Natural killer cell (primary cell): ENCODE measurements around the gene CREBBP. TPM values are rescaled to one million over a fixed set of nuclear protein-coding genes. Genes with fewer than 3 reads are reported as not detected.

Source experiments
- ATAC-seq, 3 donors: fragments of 150-1000 bp in 2 of 3; fragments of 200-7000 bp in 1 of 3; cut with Tn5 transposase; 1 replicate in 1 of 3; 2 replicates in 2 of 3; pipeline ENCODE4 v1.10.0; 2021; ENCODE audit warnings: mild to moderate bottlenecking in 2 of 3, moderate library complexity in 2 of 3
- DNase-seq, 2 donors: peaks; one replicate each; pipeline versions ENCODE4 v3.0.0 to v3.0.0-alpha.2; 2013 to 2021; ENCODE audit warnings: mixed read lengths in 1 of 2
- H3K27ac ChIP-seq: one replicate; pipeline ENCODE4 v1.5.1; 2013; ENCODE audit warnings: mild to moderate bottlenecking, low read length
- H3K27me3 ChIP-seq: one replicate; pipeline ENCODE4 v1.6.1; 2013; ENCODE audit warnings: low read length; ENCODE audit not compliant: control insufficient read depth, insufficient read depth
- H3K36me3 ChIP-seq: one replicate; pipeline ENCODE4 v1.6.1; 2013; ENCODE audit warnings: low read length; ENCODE audit not compliant: control insufficient read depth, insufficient read depth
- H3K4me1 ChIP-seq: one replicate; pipeline ENCODE4 v1.6.1; 2013; ENCODE audit warnings: low read length; ENCODE audit not compliant: control insufficient read depth, insufficient read depth
- H3K4me3 ChIP-seq: one replicate; pipeline ENCODE4 v1.5.1; 2013; ENCODE audit warnings: low read length
- H3K9me3 ChIP-seq: one replicate; pipeline ENCODE4 v1.6.1; 2013; ENCODE audit warnings: low read length; ENCODE audit not compliant: control insufficient read depth, insufficient read depth
- H3K27ac Mint-ChIP-seq, 2 donors: one replicate each; pipeline ENCODE4 v1.8.0; 2022; ENCODE audit warnings: mild to moderate bottlenecking in 2 of 2, mixed read lengths in 2 of 2, moderate library complexity in 1 of 2
- H3K27me3 Mint-ChIP-seq, 2 donors: one replicate each; pipeline ENCODE4 v1.8.0; 2022; ENCODE audit warnings: low read depth in 2 of 2, mixed read lengths in 2 of 2
- H3K36me3 Mint-ChIP-seq: one replicate; pipeline ENCODE4 v1.8.0; 2022; ENCODE audit warnings: mixed read lengths
- H3K4me1 Mint-ChIP-seq, 2 donors: one replicate each; pipeline ENCODE4 v1.8.0; 2022; ENCODE audit warnings: mixed read lengths in 2 of 2
- H3K4me3 Mint-ChIP-seq: one replicate; pipeline ENCODE4 v1.8.0; 2022; ENCODE audit warnings: mild to moderate bottlenecking, moderate library complexity, mixed read lengths
- H3K9me3 Mint-ChIP-seq, 2 donors: one replicate each; pipeline ENCODE4 v1.8.0; 2022; ENCODE audit warnings: mixed read lengths in 2 of 2
- CTCF ChIP-seq: fragments of 200-600 bp; IDR thresholded peaks from one replicate; pipeline ENCODE4 v1.8.0; 2022; ENCODE audit warnings: antibody characterized with exemption
- WGBS: methylation state at CpG from one replicate; pipeline ENCODE4 v1.1.7; 2013; ENCODE audit warnings: missing lambda C conversion rate; ENCODE audit not compliant: insufficient coverage; 5-methylcytosine and 5-hydroxymethylcytosine counted together
- intact Hi-C: fragments of 100-400 bp; cut with micrococcal nuclease; formaldehyde crosslinking; loops from one replicate; pipeline ENCODE4 v1.14.2; 2022
- total RNA-seq, 4 donors: library from RNA; stranded (reverse); fragments of 120-200 nt in 1 of 4; gene quantifications; one replicate each; pipeline versions ENCODE4 v1.2.3 to v1.2.4, GENCODE V29; 2013 to 2022

CREBBP gene
- total RNA-seq, 3 donors from 2014 or later (not counting 1 experiment from before 2014, with no cell fraction given), result 197 to 234 (median 224) TPM

- DNase-seq (no peak), ATAC-seq (no peak)
- Histone ChIP-seq H3K4me1 (peaks cover 15% of the 10 kb centered on the region), H3K4me3 (no peak overlapping the region), H3K9me3 (no peaks in the 10 kb centered on the region), H3K27me3 (no peaks in the 10 kb centered on the region), H3K36me3 (peaks cover 9% of the 10 kb centered on the region), H3K27ac (no peak overlapping the region)
- TF ChIP-seq CTCF, result no peak
- Mint-ChIP-seq H3K4me1 (peaks cover 57 to 75% of the 10 kb centered on the region in 2 donors), H3K9me3 (no peaks in the 10 kb centered on the region), H3K27ac (no peak overlapping the region), H3K27me3 (no peaks in the 10 kb centered on the region), H3K4me3 (no peak overlapping the region), H3K36me3 (no peaks in the 10 kb centered on the region)
- intact Hi-C loops, result no loop called here
- 79% methylated on average over 2 of the region's 3 CpGs for WGBS
These were observed 37.5 kb downstream of the CREBBP start for GRCh38 chr16:3842994-3843393.

GRCh38 chr16:3841729-3842508 is 38.6 kb downstream of the CREBBP start:
- peak in 1 of 3 donors; percentile 41 for ATAC-seq
- Mint-ChIP-seq H3K9me3 (no peaks in the 10 kb centered on the region), H3K36me3 (no peaks in the 10 kb centered on the region), H3K4me1 (peaks cover 51 to 68% of the 10 kb centered on the region in 2 donors), H3K27ac (peak overlapping the region; percentile 17 to 69), H3K27me3 (no peaks in the 10 kb centered on the region), H3K4me3 (peak overlapping the region; percentile 60)
- WGBS, result 45% methylated on average over 7 of the region's 10 CpGs
- Histone ChIP-seq H3K27ac (no peak overlapping the region), H3K27me3 (no peaks in the 10 kb centered on the region), H3K4me3 (no peak overlapping the region), H3K36me3 (peaks cover 5% of the 10 kb centered on the region), H3K9me3 (no peaks in the 10 kb centered on the region), H3K4me1 (peaks cover 18% of the 10 kb centered on the region)
- no peak for TF ChIP-seq CTCF
- no peak for DNase-seq
- intact Hi-C loops, result no loop called here

- H3K4me1 ChIP-seq, result peaks cover 18% of the 10 kb centered on the region
- H3K36me3 Mint-ChIP-seq, result no peaks in the 10 kb centered on the region
- peaks cover 44 to 49% of the 10 kb centered on the region in 2 donors for H3K4me1 Mint-ChIP-seq
- no peak overlapping the region for H3K4me3 ChIP-seq
- intact Hi-C loops, result no loop called here
- WGBS, result 98% methylated on average over 2 of the region's 4 CpGs
- no peaks in the 10 kb centered on the region for H3K9me3 ChIP-seq
- peaks cover 2% of the 10 kb centered on the region for H3K36me3 ChIP-seq
- no peaks in the 10 kb centered on the region for H3K27me3 ChIP-seq
- ATAC-seq (no peak), DNase-seq (no peak)
- no peak for TF ChIP-seq CTCF
- H3K27ac ChIP-seq, result no peak overlapping the region
- no peaks in the 10 kb centered on the region for H3K9me3 Mint-ChIP-seq
- H3K27me3 Mint-ChIP-seq, result no peaks in the 10 kb centered on the region
- H3K4me3 Mint-ChIP-seq, result no peak overlapping the region
- H3K27ac Mint-ChIP-seq, result peak overlapping the region in 1 of 2 donors; percentile 11
These were observed 40.9 kb downstream of the CREBBP start for GRCh38 chr16:3839402-3840184.
